LNCaP clone FGC (cell line): Measurements from ENCODE around the gene ZNF638.

ENCODE experiments used
- DNase-seq: peaks from one replicate; pipeline ENCODE4 v3.0.0-alpha.2; 2011; ENCODE audit warnings: low read depth
- H3K4me3 ChIP-seq: 2 replicates; pipeline ENCODE4 v1.5.1; 2011; ENCODE audit warnings: mild to moderate bottlenecking, low read depth, low read length, control low read depth
- CTCF ChIP-seq: IDR thresholded peaks from 2 replicates; pipeline ENCODE4 v1.5.1; 2012; ENCODE audit warnings: mild to moderate bottlenecking; ENCODE audit not compliant: control insufficient read depth, insufficient read depth; ENCODE audit errors: extremely low read depth

Gene ZNF638

DNA sequence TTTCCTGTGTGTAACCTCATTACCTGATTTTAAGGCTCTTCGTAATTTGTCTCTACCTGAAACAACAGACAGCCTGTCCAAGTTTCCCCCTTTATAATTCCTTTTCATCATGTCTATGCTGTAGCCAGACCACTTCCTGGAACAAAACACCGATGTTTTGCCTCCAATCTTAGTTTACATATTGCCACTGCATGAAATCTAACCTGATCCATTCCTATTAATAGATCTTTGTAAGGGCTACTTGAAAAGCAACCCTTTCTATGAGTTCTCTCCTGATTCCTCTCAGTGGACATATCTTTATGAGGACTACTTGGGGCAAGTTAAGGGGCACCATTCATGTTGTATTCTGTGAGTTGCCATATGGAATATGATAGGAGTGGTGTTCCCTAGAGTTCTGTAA lies 30.9 kb downstream of the ZNF638 start:
- no peak for DNase-seq
- TF ChIP-seq CTCF, result no peak
- no peak overlapping the region for H3K4me3 ChIP-seq

- H3K4me3 ChIP-seq, result no peak overlapping the region
- DNase-seq, result no peak
- TF ChIP-seq CTCF, result no peak
These were observed 38.4 kb downstream of the ZNF638 start for GRCh38 chr2:71370015-71370414.

DNA sequence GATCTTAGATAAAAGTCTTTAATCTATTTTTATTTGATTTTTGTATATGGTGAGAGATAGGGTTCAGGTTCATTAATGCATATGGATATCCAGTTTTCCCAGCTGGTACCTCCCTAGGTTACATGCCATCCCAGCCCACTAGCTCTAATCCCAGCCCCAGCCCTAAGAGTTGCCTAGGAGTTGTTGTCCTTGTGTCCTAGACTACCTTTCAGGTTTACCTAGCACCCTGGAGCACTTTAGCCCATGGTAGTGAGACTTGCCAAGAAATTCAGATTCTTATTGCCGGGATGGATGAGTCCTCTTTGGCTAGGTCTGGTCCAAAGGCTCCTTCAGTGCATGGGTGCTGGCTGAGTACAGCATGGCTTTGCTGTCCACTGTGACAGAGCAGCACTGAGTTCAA lies 40.5 kb downstream of the ZNF638 start:
- no peak for DNase-seq
- H3K4me3 ChIP-seq, result no peak overlapping the region
- TF ChIP-seq CTCF, result no peak

- H3K4me3 ChIP-seq, result no peak overlapping the region
- no peak for DNase-seq
- TF ChIP-seq CTCF, result no peak
These were observed 47.5 kb downstream of the ZNF638 start for GRCh38 chr2:71379086-71379485.

- no peak overlapping the region for H3K4me3 ChIP-seq
- no peak for TF ChIP-seq CTCF
- no peak for DNase-seq
These were observed 49.1 kb downstream of the ZNF638 start for GRCh38 chr2:71380665-71381064.

DNA sequence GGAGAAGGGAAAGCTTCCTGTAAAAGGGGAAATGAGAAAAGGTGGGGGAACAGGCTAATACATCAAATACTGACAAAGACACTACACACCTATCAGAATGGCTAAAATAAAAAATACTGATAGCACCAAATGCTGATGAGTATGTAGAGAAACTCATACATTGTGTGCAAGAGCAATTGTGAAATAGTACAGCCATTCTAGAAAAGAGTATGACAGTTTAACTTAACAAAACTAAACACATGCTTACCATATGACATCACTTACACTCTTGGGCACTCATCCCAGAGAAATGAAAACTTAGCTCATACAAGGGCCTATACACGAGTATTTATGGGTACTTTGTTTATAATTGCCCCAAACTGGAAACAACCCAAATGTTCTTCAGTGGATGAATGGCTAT lies 53.4 kb downstream of the ZNF638 start:
- DNase-seq, result no peak
- H3K4me3 ChIP-seq, result no peak overlapping the region
- TF ChIP-seq CTCF, result no peak

DNA sequence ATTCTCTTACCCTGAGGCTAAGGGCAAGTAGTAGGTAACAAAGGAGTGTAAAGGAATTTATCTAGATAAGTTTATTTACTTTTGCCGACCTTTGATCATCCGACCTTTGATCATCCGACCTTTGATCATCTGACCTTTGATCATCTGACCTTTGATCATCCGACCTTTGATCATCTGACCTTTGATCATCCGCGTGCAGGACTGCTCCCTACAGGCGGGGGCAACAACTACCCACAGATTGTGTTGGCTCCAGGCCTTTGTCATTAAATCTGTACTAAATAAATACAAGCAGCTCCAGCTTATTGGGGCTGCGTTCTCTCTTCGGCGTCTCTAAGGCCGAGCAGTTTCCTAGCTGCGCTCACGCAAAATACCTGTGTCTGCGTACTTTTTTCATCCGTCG lies 56.6 kb downstream of the ZNF638 start:
- TF ChIP-seq CTCF, result no peak
- no peak overlapping the region for H3K4me3 ChIP-seq
- no peak for DNase-seq
